Measurements from ENCODE around the gene SAC3D1.

DNA sequence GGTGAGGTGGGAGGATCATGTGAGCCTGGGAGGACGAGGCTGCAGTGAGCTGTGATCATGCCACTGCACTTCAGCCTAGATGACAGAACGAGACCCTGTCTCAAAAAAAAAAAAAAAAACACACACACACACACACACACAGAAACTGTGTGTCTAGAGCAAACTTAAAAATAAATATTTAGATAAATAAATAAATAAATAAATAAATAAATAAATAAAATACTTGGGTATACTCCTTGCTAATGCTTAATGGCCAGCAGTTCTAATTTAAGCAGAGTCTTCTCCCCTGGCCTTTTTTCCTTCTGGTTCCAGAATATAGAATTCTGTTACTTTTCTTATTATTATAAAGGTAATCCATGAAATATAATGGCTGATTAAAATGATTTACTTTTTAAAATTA is 32.1 kb upstream of the SAC3D1 start:
- TF ChIP-seq, protein P1, sequence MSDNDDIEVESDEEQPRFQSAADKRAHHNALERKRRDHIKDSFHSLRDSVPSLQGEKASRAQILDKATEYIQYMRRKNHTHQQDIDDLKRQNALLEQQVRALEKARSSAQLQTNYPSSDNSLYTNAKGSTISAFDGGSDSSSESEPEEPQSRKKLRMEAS (IDR thresholded peaks at IDR 0.05): no peak
- TF ChIP-seq, protein P2, sequence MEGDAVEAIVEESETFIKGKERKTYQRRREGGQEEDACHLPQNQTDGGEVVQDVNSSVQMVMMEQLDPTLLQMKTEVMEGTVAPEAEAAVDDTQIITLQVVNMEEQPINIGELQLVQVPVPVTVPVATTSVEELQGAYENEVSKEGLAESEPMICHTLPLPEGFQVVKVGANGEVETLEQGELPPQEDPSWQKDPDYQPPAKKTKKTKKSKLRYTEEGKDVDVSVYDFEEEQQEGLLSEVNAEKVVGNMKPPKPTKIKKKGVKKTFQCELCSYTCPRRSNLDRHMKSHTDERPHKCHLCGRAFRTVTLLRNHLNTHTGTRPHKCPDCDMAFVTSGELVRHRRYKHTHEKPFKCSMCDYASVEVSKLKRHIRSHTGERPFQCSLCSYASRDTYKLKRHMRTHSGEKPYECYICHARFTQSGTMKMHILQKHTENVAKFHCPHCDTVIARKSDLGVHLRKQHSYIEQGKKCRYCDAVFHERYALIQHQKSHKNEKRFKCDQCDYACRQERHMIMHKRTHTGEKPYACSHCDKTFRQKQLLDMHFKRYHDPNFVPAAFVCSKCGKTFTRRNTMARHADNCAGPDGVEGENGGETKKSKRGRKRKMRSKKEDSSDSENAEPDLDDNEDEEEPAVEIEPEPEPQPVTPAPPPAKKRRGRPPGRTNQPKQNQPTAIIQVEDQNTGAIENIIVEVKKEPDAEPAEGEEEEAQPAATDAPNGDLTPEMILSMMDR (IDR thresholded peaks at IDR 0.05): no peak
- TF ChIP-seq NFE2L2 (conservative IDR thresholded peaks at IDR 0.05; ENCODE audit: low read length): no peak
- TF ChIP-seq POLR2AphosphoS2 (conservative IDR thresholded peaks at IDR 0.05; ENCODE audit: low read length): no peak
